ENCODE data around the gene RAB15. TPM values are rescaled to one million over a fixed set of nuclear protein-coding genes. Genes with fewer than 3 reads are reported as not detected.

The RAB15 gene
- total and polyA plus RNA-seq, 9 of the 15 experiments (the other 6 are each of a cell fraction or from before 2014, with no cell fraction given), result 0.09 to 0.30 (median 0.16) TPM; not detected in 2

- no peak overlapping the region for H3K27ac ChIP-seq (ENCODE audit: extremely low read depth, low read depth, low read length)
- no peak overlapping the region for H2AFZ ChIP-seq (ENCODE audit: low read depth, low read length)
- DNase-seq (ENCODE audit: extremely low read depth in 1 of 4, low spot score in 3 of 4), result no peak
- H3K9me1 ChIP-seq (ENCODE audit: control insufficient read depth, insufficient read depth, low read length), result peaks cover 5% of the 10 kb centered on the region
- POLR2A ChIA-PET, result interaction anchor here (0.6 to 2.2 kb wide), 2 partner anchors 12 to 243 kb away, joined by 3 to 5 read pairs; no protein-coding TSS in a partner anchor
- H3K79me2 ChIP-seq (ENCODE audit: control insufficient read depth, insufficient read depth, low read length), result no peaks in the 10 kb centered on the region
- 45% methylated on average over 8 of the region's 8 CpGs for WGBS (ENCODE audit: insufficient coverage, low coverage, missing lambda C conversion rate)
- BruUV-seq (replicated peaks), result no TSS peak
- no peak for ATAC-seq
- no peak overlapping the region for H3K4me2 ChIP-seq (ENCODE audit: insufficient read depth, low read length)
- intact Hi-C loops (cut with micrococcal nuclease) (no loop called here), in situ Hi-C loops (cut with MboI) (no loop called here)
- H3K9me3 ChIP-seq (replicated peaks; ENCODE audit: control insufficient read depth, insufficient read depth, low read depth, low read length), result no peaks in the 10 kb centered on the region
- FAIRE-seq, result no peak
- H4K20me1 ChIP-seq (replicated peaks; ENCODE audit: control insufficient read depth, insufficient read depth, low read length), result peaks cover 6% of the 10 kb centered on the region
- H3K4me1 ChIP-seq (replicated peaks in 1 of 2; ENCODE audit: control insufficient read depth in 2 of 2, insufficient read depth in 2 of 2, low read length in 2 of 2), result peaks cover 0 to 3% of the 10 kb centered on the region in 2 experiments; a peak in 2 of 5 replicates
- CTCF ChIA-PET (ENCODE audit: low intra/inter-chr PET ratio), result no interaction called here
- no peak overlapping the region for H3K9ac ChIP-seq (ENCODE audit: insufficient read depth in 1 of 2, low read depth in 2 of 2, low read length in 2 of 2)
- no peaks in the 10 kb centered on the region for H3K36me3 ChIP-seq (ENCODE audit: control insufficient read depth, insufficient read depth, low read length)
- H3K4me3 ChIP-seq, result no peak overlapping the region
- H3K27me3 ChIP-seq (ENCODE audit: control insufficient read depth in 2 of 2, insufficient read depth in 2 of 2, low read length in 2 of 2), result peaks cover 0 to 5% of the 10 kb centered on the region in 2 experiments; a peak in 1 of 5 replicates
- no peak for TF ChIP-seq ZNF407 (IDR thresholded peaks at IDR 0.05; ENCODE audit: low read depth)
- TF ChIP-seq CXXC5 (CRISPR knock-in tag; IDR thresholded peaks at IDR 0.05), result no peak
- no peak for TF ChIP-seq RAD21 (CRISPR knock-in tag; conservative IDR thresholded peaks at IDR 0.05 in 1 of 2, IDR thresholded peaks at IDR 0.05 in 1 of 2)
- TF ChIP-seq DLX4 (CRISPR knock-in tag; IDR thresholded peaks at IDR 0.05), result no peak
- TF ChIP-seq KLF10 (CRISPR knock-in tag; IDR thresholded peaks at IDR 0.05), result no peak
- TF ChIP-seq MAFG (tag; conservative IDR thresholded peaks at IDR 0.05), result no peak
- TF ChIP-seq ZNF146 (CRISPR knock-in tag; IDR thresholded peaks at IDR 0.05; ENCODE audit: unreplicated experiment), result no peak
- no peak for TF ChIP-seq HNRNPH1 (optimal IDR thresholded peaks at IDR 0.05; ENCODE audit: low read depth, low read length)
- no peak for TF ChIP-seq ZBTB33 (CRISPR knock-in tag; IDR thresholded peaks at IDR 0.05)
Observed at GRCh38 chr14:64956697-64957406, 15.3 kb downstream of the RAB15 start.
